HepG2 (cell line): ENCODE measurements around the gene KLHL35. TPM values are rescaled to one million over a fixed set of nuclear protein-coding genes. Genes with fewer than 3 reads are reported as not detected.

Experiments used
- DZIP1 ChIP-seq: sonication (generic); formaldehyde crosslinking; IDR thresholded peaks from 2 replicates; pipeline ENCODE4 v1.5.0; 2020; ENCODE audit warnings: mild to moderate bottlenecking, missing genetic modification reagents
- ESRRA ChIP-seq: sonication (generic); formaldehyde crosslinking; IDR thresholded peaks from 2 replicates; pipeline ENCODE4 v1.5.1; 2020; ENCODE audit warnings: mild to moderate bottlenecking, low read depth, missing genetic modification reagents
- FOXO4 ChIP-seq: sonication (generic); formaldehyde crosslinking; conservative IDR thresholded peaks from 2 replicates; pipeline ENCODE4 v1.8.1; 2023; ENCODE audit warnings: missing genetic modification reagents
- GATAD1 ChIP-seq: IDR thresholded peaks from 2 replicates; pipeline ENCODE4 v1.6.1; 2016; ENCODE audit warnings: missing genetic modification reagents, missing compliant biosample characterization
- HOXD1 ChIP-seq: sonication (generic); formaldehyde crosslinking; IDR thresholded peaks from 2 replicates; pipeline ENCODE4 v1.5.0; 2020; ENCODE audit warnings: missing genetic modification reagents
- NONO ChIP-seq, 2 experiments: fragments of 450-650 bp in 1 of 2; sonication (generic) in 1 of 2; formaldehyde crosslinking in 1 of 2; IDR thresholded peaks in 1 of 2; conservative IDR thresholded peaks in 1 of 2; 2 replicates each; pipeline versions ENCODE4 v1.6.1 to v1.8.0; 2017 to 2022; ENCODE audit warnings: mild to moderate bottlenecking in 1 of 2, missing genetic modification reagents in 1 of 2, moderate library complexity in 1 of 2
- PAF1 ChIP-seq: IDR thresholded peaks from 2 replicates; pipeline ENCODE4 v1.6.1; 2016; ENCODE audit warnings: missing genetic modification reagents, missing compliant biosample characterization
- PCBP2 ChIP-seq: fragments of 200-400 bp; formaldehyde crosslinking; optimal IDR thresholded peaks from 2 replicates; pipeline ENCODE3; 2018; ENCODE audit warnings: low read length, low read depth; ENCODE audit not compliant: poor library complexity, severe bottlenecking
- ZMAT5 ChIP-seq: sonication (generic); formaldehyde crosslinking; IDR thresholded peaks from 2 replicates; pipeline ENCODE4 v1.5.0; 2020; ENCODE audit warnings: mild to moderate bottlenecking, low read depth, missing genetic modification reagents, borderline replicate concordance
- ZNF274 ChIP-seq: sonication (generic); formaldehyde crosslinking; IDR thresholded peaks from 2 replicates; pipeline ENCODE4 v1.5.1; 2020; ENCODE audit warnings: mild to moderate bottlenecking, missing genetic modification reagents
- ZNF280D ChIP-seq: sonication (generic); formaldehyde crosslinking; IDR thresholded peaks from 2 replicates; pipeline ENCODE4 v1.5.1; 2020; ENCODE audit warnings: mild to moderate bottlenecking, missing genetic modification reagents
- ZNF607 ChIP-seq: sonication (generic); formaldehyde crosslinking; IDR thresholded peaks from 2 replicates; pipeline ENCODE4 v1.5.1; 2020; ENCODE audit warnings: missing genetic modification reagents, mild to moderate bottlenecking, borderline replicate concordance
- ZNF687 ChIP-seq: sonication (generic); formaldehyde crosslinking; IDR thresholded peaks from 2 replicates; pipeline ENCODE4 v1.5.1; 2020; ENCODE audit warnings: mild to moderate bottlenecking, missing genetic modification reagents, moderate library complexity
- ZNF703 ChIP-seq: sonication (generic); formaldehyde crosslinking; IDR thresholded peaks from 2 replicates; pipeline ENCODE4 v1.5.1; 2020; ENCODE audit warnings: missing genetic modification reagents, mild to moderate bottlenecking, moderate library complexity, borderline replicate concordance
- polyA plus RNA-seq, 8 experiments: library from polyadenylated mRNA; depleted of rRNA in 3 of 8; stranded (reverse) in 7 of 8; unstranded in 1 of 8; fragments of >200 nt; fragmentation: Illumina TruSeq in 4 of 8; extraction: Trizol in 4 of 8; gene quantifications; 2 replicates each; pipeline versions ENCODE4 v1.2.1 to v1.2.3, GENCODE V29; 2011 to 2016; ENCODE audit warnings: low read depth in 4 of 8, missing spikeins in 1 of 8, mixed read lengths in 1 of 8; ENCODE audit not compliant: insufficient read depth in 1 of 8
- total RNA-seq, 5 experiments: library from RNA; depleted of rRNA; stranded (reverse); fragments of >200 nt; fragmentation: Illumina TruSeq; extraction: Trizol; gene quantifications; 2 replicates each; pipeline ENCODE4 v1.2.3, GENCODE V29; 2016; ENCODE audit warnings: low read depth in 1 of 5

KLHL35 gene
- total and polyA plus RNA-seq, 2 of the 13 experiments (the other 11 are each of a cell fraction or from before 2014, with no cell fraction given), result not detected

- TF ChIP-seq ZNF280D, result 0 out of 2 replicates have a peak, but pooled peaks have one; percentile 52
- peak; percentile 81; the same call in 1 of the 2 replicates for TF ChIP-seq DZIP1 (CRISPR knock-in tag)
- TF ChIP-seq ESRRA (CRISPR knock-in tag), result peak; percentile 79
- peak; percentile 86; the same call in 1 of the 2 replicates for TF ChIP-seq ZNF274
- TF ChIP-seq ZNF607, result peak; percentile 89
- peak; percentile 89 for TF ChIP-seq GATAD1 (CRISPR knock-in tag)
- no peak; the same call in 1 of the 2 replicates for TF ChIP-seq ZNF703
- no peak for TF ChIP-seq FOXO4 (CRISPR knock-in tag)
- TF ChIP-seq PAF1 (CRISPR knock-in tag), result no peak
- TF ChIP-seq ZMAT5, result no peak
- TF ChIP-seq HOXD1 (CRISPR knock-in tag), result peak; percentile 64; the same call in 1 of the 2 replicates
- no peak for TF ChIP-seq PCBP2
- TF ChIP-seq ZNF687 (CRISPR knock-in tag), result peak; percentile 94
- TF ChIP-seq NONO (IDR thresholded peaks at IDR 0.05), result no peak
- TF ChIP-seq NONO (CRISPR knock-in tag; conservative IDR thresholded peaks at IDR 0.05), result peak; percentile 94
Measured at GRCh38 chr11:75399344-75400145, 33.5 kb downstream of the KLHL35 start, which contains the start of gene RPS3 (continued).
